SK-N-MC (cell line): ENCODE data around the gene SRRM4.
"Not testable (repeated sequence)": the region's sequence is repeated elsewhere in the genome, so short reads cannot be mapped to it uniquely, and the experiment has no call there.

ENCODE experiments used
- DNase-seq: peaks from one replicate; pipeline ENCODE4 v3.0.0-alpha.2; 2011; ENCODE audit warnings: low read depth, low spot score
- H3K27ac ChIP-seq: fragments of 200-600 bp; sonication (generic); 2 replicates; pipeline ENCODE4 v1.5.1; 2016; ENCODE audit warnings: mixed run types
- H3K36me3 ChIP-seq: fragments of 200-600 bp; sonication (generic); 2 replicates; pipeline ENCODE4 v1.6.1; 2017; ENCODE audit warnings: antibody characterized with exemption, low read length, mixed read lengths; ENCODE audit not compliant: insufficient read depth
- H3K4me3 ChIP-seq: fragments of 200-600 bp; sonication (generic); 2 replicates; pipeline ENCODE4 v1.5.1; 2016
- H3K9ac ChIP-seq: fragments of 200-600 bp; sonication (generic); 2 replicates; pipeline ENCODE4 v1.8.0; 2017; ENCODE audit warnings: mixed run types, mixed read lengths; ENCODE audit not compliant: insufficient read length
- H3K9me3 ChIP-seq: fragments of 200-600 bp; sonication (generic); 2 replicates; pipeline ENCODE4 v1.6.1; 2017; ENCODE audit warnings: low read depth, mild to moderate bottlenecking, antibody characterized with exemption, low read length, moderate library complexity, mixed read lengths
- EZH2 ChIP-seq: fragments of 200-600 bp; sonication (generic); IDR thresholded peaks from one replicate; pipeline ENCODE4 v1.6.1; 2017; ENCODE audit warnings: antibody characterized with exemption
- FOXP2 ChIP-seq: optimal IDR thresholded peaks from 2 replicates; pipeline ENCODE3; 2011; ENCODE audit warnings: mild to moderate bottlenecking, moderate library complexity; ENCODE audit not compliant: insufficient read depth; ENCODE audit errors: extremely low read length, control extremely low read depth
- POLR2AphosphoS5 ChIP-seq: IDR thresholded peaks from 2 replicates; pipeline ENCODE4 v1.6.1; 2012; ENCODE audit warnings: mild to moderate bottlenecking, low read depth, low read length, borderline replicate concordance

SRRM4 gene

GRCh38 chr12:119090276-119090675 is 108.9 kb downstream of the SRRM4 start:
- Histone ChIP-seq H3K27ac (no peak overlapping the region), H3K4me3 (no peak overlapping the region), H3K36me3 (no peaks in the 10 kb centered on the region), H3K9me3 (no peaks in the 10 kb centered on the region), H3K9ac (no peak overlapping the region)
- no peak for DNase-seq
- TF ChIP-seq EZH2 (no peak), FOXP2 (no peak), POLR2AphosphoS5 (no peak)

- no peak for TF ChIP-seq POLR2AphosphoS5
- no peak for TF ChIP-seq EZH2
- TF ChIP-seq FOXP2: no peak
- Histone ChIP-seq H3K9ac (no peak overlapping the region), H3K27ac (no peak overlapping the region), H3K4me3 (no peak overlapping the region), H3K36me3 (no peaks in the 10 kb centered on the region), H3K9me3 (no peaks in the 10 kb centered on the region)
- DNase-seq: no peak
Measured at GRCh38 chr12:119090865-119091264, 109.5 kb downstream of the SRRM4 start.

GRCh38 chr12:119096429-119097202 is 115.3 kb downstream of the SRRM4 start:
- Histone ChIP-seq H3K27ac (no peak overlapping the region), H3K9me3 (no peaks in the 10 kb centered on the region; the same call in 1 of the 2 replicates), H3K4me3 (no peak overlapping the region), H3K9ac (no peak overlapping the region), H3K36me3 (no peaks in the 10 kb centered on the region)
- no peak for DNase-seq
- TF ChIP-seq FOXP2 (no peak), EZH2 (no peak), POLR2AphosphoS5 (no peak)

GRCh38 chr12:119100933-119101332 is 119.6 kb downstream of the SRRM4 start:
- H3K9ac ChIP-seq: no peak overlapping the region
- TF ChIP-seq FOXP2: no peak
- no peak for TF ChIP-seq EZH2
- no peak for TF ChIP-seq POLR2AphosphoS5
- no peaks in the 10 kb centered on the region for H3K36me3 ChIP-seq
- H3K27ac ChIP-seq: no peak overlapping the region
- no peaks in the 10 kb centered on the region; the same call in 1 of the 2 replicates for H3K9me3 ChIP-seq
- no peak for DNase-seq
- no peak overlapping the region for H3K4me3 ChIP-seq

GRCh38 chr12:119102274-119102673 is 120.9 kb downstream of the SRRM4 start:
- no peak overlapping the region for H3K9ac ChIP-seq
- H3K9me3 ChIP-seq: no peaks in the 10 kb centered on the region; the same call in 1 of the 2 replicates
- H3K27ac ChIP-seq: no peak overlapping the region
- TF ChIP-seq POLR2AphosphoS5 (no peak), EZH2 (no peak), FOXP2 (no peak)
- DNase-seq: no peak
- H3K36me3 ChIP-seq: no peaks in the 10 kb centered on the region
- no peak overlapping the region for H3K4me3 ChIP-seq

- no peak for TF ChIP-seq EZH2
- TF ChIP-seq FOXP2: no peak
- no peak for TF ChIP-seq POLR2AphosphoS5
- Histone ChIP-seq H3K9me3 (no peaks in the 10 kb centered on the region; the same call in 1 of the 2 replicates), H3K4me3 (no peak overlapping the region), H3K9ac (no peak overlapping the region), H3K27ac (no peak overlapping the region), H3K36me3 (no peaks in the 10 kb centered on the region)
- no peak for DNase-seq
Measured at GRCh38 chr12:119102714-119103113, 121.4 kb downstream of the SRRM4 start.

- H3K4me3 ChIP-seq, H3K27ac ChIP-seq, H3K36me3 ChIP-seq, H3K9me3 ChIP-seq, H3K9ac ChIP-seq, DNase-seq: not testable (repeated sequence)
Measured at GRCh38 chr12:119104969-119105368, 123.6 kb downstream of the SRRM4 start.

GRCh38 chr12:119113496-119113986 is 132.2 kb downstream of the SRRM4 start:
- peak; percentile 96 for DNase-seq
- Histone ChIP-seq H3K9ac (peak overlapping the region; percentile 65), H3K36me3 (no peaks in the 10 kb centered on the region), H3K27ac (peak overlapping the region; percentile 99), H3K4me3 (peak overlapping the region; percentile 52), H3K9me3 (no peaks in the 10 kb centered on the region)
- TF ChIP-seq POLR2AphosphoS5: peak; percentile 71; the same call in 1 of the 2 replicates
- no peak for TF ChIP-seq FOXP2

- H3K9ac ChIP-seq: peak overlapping the region; percentile 27
- DNase-seq: peak; percentile 20
- no peaks in the 10 kb centered on the region for H3K9me3 ChIP-seq
- peak overlapping the region; percentile 99 for H3K27ac ChIP-seq
- H3K36me3 ChIP-seq: no peaks in the 10 kb centered on the region
- peak overlapping the region; percentile 52 for H3K4me3 ChIP-seq
- TF ChIP-seq FOXP2 (no peak), POLR2AphosphoS5 (no peak), EZH2 (no peak)
Measured at GRCh38 chr12:119114294-119114693, 133.0 kb downstream of the SRRM4 start.
